Measurements from ENCODE around the gene DDX47. TPM values are rescaled to one million over a fixed set of nuclear protein-coding genes. Genes with fewer than 3 reads are reported as not detected.

The DDX47 gene
- polyA plus RNA-seq, 1 experiment, result 113 TPM

DNA sequence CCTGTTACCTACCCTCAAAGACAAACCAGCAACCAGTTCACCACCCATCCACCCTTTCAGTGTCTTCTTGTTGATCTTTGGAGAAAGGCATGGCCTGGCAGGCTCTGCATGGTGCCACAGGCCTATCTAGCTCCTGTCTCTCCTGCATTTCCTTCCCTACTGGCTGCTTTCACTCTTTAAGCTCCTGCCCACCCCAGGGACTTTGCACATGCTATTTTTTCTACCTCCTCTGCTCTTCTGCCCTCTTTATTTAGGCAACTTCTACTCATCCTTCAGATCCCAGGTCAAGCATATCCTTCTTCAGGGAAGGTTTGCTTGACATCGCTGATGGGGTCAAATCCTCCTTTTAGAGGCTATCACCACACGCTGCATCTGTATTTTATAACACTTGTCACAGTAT is 51.1 kb downstream of the DDX47 start:
- peaks cover 3% of the 10 kb centered on the region; the same call in 1 of the 2 replicates for H3K9me3 ChIP-seq (ENCODE audit: control insufficient read depth, insufficient read depth, low read length)
- POLR2A ChIA-PET, result interaction anchor here (0.5 kb wide), 1 partner anchor 38 kb away, joined by 4 read pairs; no protein-coding TSS in a partner anchor

DNA sequence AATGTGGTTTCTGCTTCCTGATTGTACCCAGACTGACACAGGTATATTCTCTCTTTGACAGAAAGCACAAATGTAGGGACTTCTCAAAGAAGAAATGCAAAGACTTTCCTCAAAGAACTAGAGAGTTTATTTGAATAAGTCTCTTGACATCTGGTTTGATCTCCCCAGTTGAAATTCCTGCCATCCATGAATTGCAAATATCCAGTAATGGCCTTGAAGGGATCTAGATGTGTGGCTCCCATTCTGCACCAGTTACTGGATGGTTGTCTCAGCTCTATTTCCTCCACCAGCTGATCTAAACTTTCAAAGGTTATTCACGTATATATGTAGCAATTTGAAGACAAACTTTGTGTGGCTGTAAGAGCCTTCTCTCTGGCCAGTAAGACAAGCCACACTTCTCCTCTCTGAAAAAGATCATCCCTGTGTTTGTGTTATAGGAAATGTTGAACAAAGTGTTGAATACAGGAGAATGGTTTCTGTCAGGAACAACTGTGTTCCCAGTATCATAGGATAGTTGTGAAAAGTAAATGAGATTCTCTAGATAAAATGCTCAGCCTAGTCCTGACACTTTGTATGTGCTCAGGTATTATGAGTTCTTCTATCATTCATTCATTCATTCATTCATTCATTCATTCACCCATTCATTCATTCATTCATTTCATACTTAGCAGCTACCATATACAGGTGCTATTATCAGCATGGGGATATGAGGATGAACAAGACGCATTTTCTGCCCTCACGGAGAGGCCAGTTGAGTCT is 55.5 kb downstream of the DDX47 start:
- TF ChIP-seq, protein P1, sequence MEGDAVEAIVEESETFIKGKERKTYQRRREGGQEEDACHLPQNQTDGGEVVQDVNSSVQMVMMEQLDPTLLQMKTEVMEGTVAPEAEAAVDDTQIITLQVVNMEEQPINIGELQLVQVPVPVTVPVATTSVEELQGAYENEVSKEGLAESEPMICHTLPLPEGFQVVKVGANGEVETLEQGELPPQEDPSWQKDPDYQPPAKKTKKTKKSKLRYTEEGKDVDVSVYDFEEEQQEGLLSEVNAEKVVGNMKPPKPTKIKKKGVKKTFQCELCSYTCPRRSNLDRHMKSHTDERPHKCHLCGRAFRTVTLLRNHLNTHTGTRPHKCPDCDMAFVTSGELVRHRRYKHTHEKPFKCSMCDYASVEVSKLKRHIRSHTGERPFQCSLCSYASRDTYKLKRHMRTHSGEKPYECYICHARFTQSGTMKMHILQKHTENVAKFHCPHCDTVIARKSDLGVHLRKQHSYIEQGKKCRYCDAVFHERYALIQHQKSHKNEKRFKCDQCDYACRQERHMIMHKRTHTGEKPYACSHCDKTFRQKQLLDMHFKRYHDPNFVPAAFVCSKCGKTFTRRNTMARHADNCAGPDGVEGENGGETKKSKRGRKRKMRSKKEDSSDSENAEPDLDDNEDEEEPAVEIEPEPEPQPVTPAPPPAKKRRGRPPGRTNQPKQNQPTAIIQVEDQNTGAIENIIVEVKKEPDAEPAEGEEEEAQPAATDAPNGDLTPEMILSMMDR (IDR thresholded peaks at IDR 0.05; ENCODE audit: low read depth, low read length), result no peak
- no peak for DNase-seq (ENCODE audit: low read depth, low spot score)
- ChIA-PET POLR2A (interaction anchor here (0.6 kb wide), 1 partner anchor 24 kb away, joined by 3 read pairs; no protein-coding TSS in a partner anchor), CTCF (interaction anchor here (0.9 to 1.0 kb wide), 2 partner anchors 80 to 232 kb away, joined by 3 read pairs; no protein-coding TSS in a partner anchor)
- H3K4me3 ChIP-seq (ENCODE audit: low read depth, low read length), result no peak overlapping the region
- H3K27me3 ChIP-seq (ENCODE audit: control insufficient read depth, insufficient read depth, low read length), result no peaks in the 10 kb centered on the region
- peaks cover 11% of the 10 kb centered on the region for H3K9me3 ChIP-seq (ENCODE audit: control insufficient read depth, insufficient read depth, low read length)
- no peak overlapping the region for H3K27ac ChIP-seq (ENCODE audit: low read depth, low read length)

More for the DNA sequence above, 51.1 kb downstream of the DDX47 start:
- no peak for DNase-seq (ENCODE audit: low read depth, low spot score)
- Histone ChIP-seq H3K27me3 (ENCODE audit: control insufficient read depth, insufficient read depth, low read length) (no peaks in the 10 kb centered on the region), H3K4me3 (ENCODE audit: low read depth, low read length) (no peak overlapping the region), H3K27ac (ENCODE audit: low read depth, low read length) (no peak overlapping the region)
- TF ChIP-seq, protein P1 (IDR thresholded peaks at IDR 0.05; ENCODE audit: low read depth, low read length), result no peak
- CTCF ChIA-PET, result no interaction called here

DNA sequence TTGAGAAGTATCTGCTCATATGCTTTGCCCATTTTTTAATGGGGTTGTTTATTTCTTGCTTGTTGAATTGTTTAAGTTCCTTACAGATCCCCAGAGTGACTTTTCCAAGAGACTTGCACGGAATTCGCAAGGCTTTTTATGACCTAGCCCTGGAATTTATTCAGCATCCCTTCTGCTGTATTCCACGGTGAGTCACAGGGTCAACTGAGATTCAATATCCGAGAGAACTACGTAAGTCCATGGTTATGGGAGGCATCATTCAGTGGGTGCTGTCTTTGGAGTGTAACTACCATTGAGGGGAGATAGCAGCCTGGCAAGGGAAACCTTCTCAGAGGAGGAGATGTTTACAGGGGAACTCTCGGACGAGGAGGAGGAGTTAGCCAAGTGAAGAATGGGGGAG is 57.3 kb downstream of the DDX47 start:
- ChIA-PET CTCF (interaction anchor here (0.6 kb wide), 1 partner anchor 131 kb away, joined by 3 read pairs; no protein-coding TSS in a partner anchor), POLR2A (no interaction called here)
- TF ChIP-seq, protein P1 (IDR thresholded peaks at IDR 0.05; ENCODE audit: low read depth, low read length), result no peak
- H3K27me3 ChIP-seq (ENCODE audit: control insufficient read depth, insufficient read depth, low read length), result no peaks in the 10 kb centered on the region
- peak overlapping the region; percentile 93 for H3K27ac ChIP-seq (ENCODE audit: low read depth, low read length)
- H3K9me3 ChIP-seq (ENCODE audit: control insufficient read depth, insufficient read depth, low read length), result peaks cover 11% of the 10 kb centered on the region
- no peak overlapping the region for H3K4me3 ChIP-seq (ENCODE audit: low read depth, low read length)
- peak; percentile 98 for DNase-seq (ENCODE audit: low read depth, low spot score)

DNA sequence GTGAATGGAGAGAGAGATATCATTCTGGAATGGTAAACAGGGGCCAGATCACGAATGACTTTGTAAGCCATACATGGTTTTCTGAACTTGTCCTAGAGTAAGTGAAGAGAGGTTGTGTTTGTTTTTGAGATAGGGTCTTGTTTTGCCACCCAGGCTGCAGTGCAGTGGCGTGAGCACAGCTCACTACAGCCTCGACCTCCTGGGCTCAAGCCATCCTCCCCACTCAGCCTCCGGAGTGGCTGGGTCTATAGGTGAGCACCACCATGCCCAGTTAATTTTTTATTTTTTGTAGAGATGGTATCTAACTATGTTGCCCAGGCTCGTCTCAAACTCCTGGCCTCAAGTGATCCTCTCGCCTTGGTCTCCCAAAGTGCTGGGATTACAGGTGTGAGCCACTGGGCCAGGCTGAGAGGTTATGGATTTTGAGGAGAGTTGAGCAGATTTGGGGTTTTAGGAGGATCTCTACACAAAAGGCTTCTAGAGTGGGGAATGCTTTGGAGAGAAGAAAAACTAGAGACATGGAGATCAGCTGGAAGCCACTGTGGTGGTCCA is 58.5 kb downstream of the DDX47 start:
- POLR2A ChIA-PET, result interaction anchor here (0.7 to 1.6 kb wide), 3 partner anchors 9 to 20 kb away, joined by 4 to 7 read pairs (median 6); partner anchors contain the start of gene GPRC5A

More for the DNA sequence above, 58.5 kb downstream of the DDX47 start:
- peaks cover 11% of the 10 kb centered on the region for H3K9me3 ChIP-seq (ENCODE audit: control insufficient read depth, insufficient read depth, low read length)
- no peak for DNase-seq (ENCODE audit: low read depth, low spot score)
- no peak overlapping the region for H3K4me3 ChIP-seq (ENCODE audit: low read depth, low read length)
- CTCF ChIA-PET, result interaction anchor here (0.6 to 0.8 kb wide), 2 partner anchors 24 to 34 kb away, joined by 3 read pairs; no protein-coding TSS in a partner anchor
- peak overlapping the region; percentile 88 for H3K27ac ChIP-seq (ENCODE audit: low read depth, low read length)
- H3K27me3 ChIP-seq (ENCODE audit: control insufficient read depth, insufficient read depth, low read length), result no peaks in the 10 kb centered on the region
- TF ChIP-seq, protein P1 (IDR thresholded peaks at IDR 0.05; ENCODE audit: low read depth, low read length), result no peak
